GM23338 (cell line): Measurements from ENCODE around the gene RTN4RL2. TPM values are rescaled to one million over a fixed set of nuclear protein-coding genes. Genes with fewer than 3 reads are reported as not detected.
A peak's percentile ranks its signal among the peaks of the same experiment; 100 is the strongest.

Experiments
- ATAC-seq: fragments of 200-7000 bp; cut with Tn5 transposase; 3 replicates; pipeline ENCODE4 v1.9.1; 2020
- DNase-seq: peaks from one replicate; pipeline ENCODE4 v3.0.0-alpha.2; 2015; ENCODE audit warnings: low spot score
- H2AFZ ChIP-seq: fragments of 200-600 bp; sonication (generic); 2 replicates; pipeline ENCODE4 v1.8.0; 2016; ENCODE audit warnings: antibody characterized with exemption, mild to moderate bottlenecking, moderate library complexity
- H3F3A ChIP-seq: fragments of 200-600 bp; sonication (generic); replicated peaks from 2 replicates; pipeline ENCODE4 v1.8.0; 2017; ENCODE audit warnings: antibody characterized with exemption, mixed run types, low read depth
- H3K27ac ChIP-seq: fragments of 200-600 bp; sonication (generic); 2 replicates; pipeline ENCODE4 v1.6.1; 2016; ENCODE audit warnings: low read depth
- H3K27me3 ChIP-seq: fragments of 200-600 bp; sonication (generic); 2 replicates; pipeline ENCODE4 v1.8.0; 2016; ENCODE audit warnings: mild to moderate bottlenecking, mixed run types, moderate library complexity; ENCODE audit not compliant: insufficient read depth
- H3K36me3 ChIP-seq: fragments of 200-600 bp; sonication (generic); 2 replicates; pipeline ENCODE4 v1.8.0; 2016; ENCODE audit warnings: mild to moderate bottlenecking; ENCODE audit not compliant: insufficient read depth
- H3K4me1 ChIP-seq: fragments of 200-600 bp; sonication (generic); 2 replicates; pipeline ENCODE4 v1.8.0; 2016; ENCODE audit warnings: mild to moderate bottlenecking, moderate library complexity; ENCODE audit not compliant: insufficient read depth
- H3K4me2 ChIP-seq: fragments of 200-600 bp; sonication (generic); 2 replicates; pipeline ENCODE4 v1.7.1; 2017; ENCODE audit warnings: mixed run types
- H3K4me3 ChIP-seq: fragments of 200-600 bp; sonication (generic); 2 replicates; pipeline ENCODE4 v1.6.1; 2016; ENCODE audit warnings: mixed run types
- H3K79me2 ChIP-seq: fragments of 200-600 bp; sonication (generic); replicated peaks from 2 replicates; pipeline ENCODE4 v1.8.0; 2017; ENCODE audit warnings: mild to moderate bottlenecking; ENCODE audit not compliant: insufficient read depth
- H3K9me2 ChIP-seq: fragments of 200-600 bp; sonication (generic); 2 replicates; pipeline ENCODE4 v1.8.0; 2017; ENCODE audit not compliant: insufficient read depth
- H4K20me1 ChIP-seq: fragments of 200-600 bp; sonication (generic); replicated peaks from 2 replicates; pipeline ENCODE4 v1.8.0; 2017; ENCODE audit warnings: mild to moderate bottlenecking; ENCODE audit not compliant: insufficient read depth
- H3K27ac Mint-ChIP-seq: 2 replicates; pipeline ENCODE4 v1.8.0; 2020; ENCODE audit warnings: inconsistent platforms, mild to moderate bottlenecking, moderate library complexity, mixed read lengths
- H3K27me3 Mint-ChIP-seq: 3 replicates; pipeline ENCODE4 v1.8.0; 2022; ENCODE audit warnings: low read depth, mild to moderate bottlenecking, moderate library complexity, mixed read lengths, inconsistent platforms; ENCODE audit not compliant: insufficient read depth, poor library complexity
- H3K36me3 Mint-ChIP-seq: 3 replicates; pipeline ENCODE4 v1.8.0; 2021; ENCODE audit warnings: low read depth, mild to moderate bottlenecking, inconsistent platforms, moderate library complexity, mixed read lengths
- H3K4me1 Mint-ChIP-seq: 3 replicates; pipeline ENCODE4 v1.8.0; 2020; ENCODE audit warnings: mild to moderate bottlenecking, inconsistent platforms, mixed read lengths
- H3K4me3 Mint-ChIP-seq: 3 replicates; pipeline ENCODE4 v1.8.0; 2021; ENCODE audit warnings: moderate library complexity, mild to moderate bottlenecking, inconsistent platforms, mixed read lengths
- H3K9me3 Mint-ChIP-seq: 3 replicates; pipeline ENCODE4 v1.8.0; 2020; ENCODE audit warnings: moderate library complexity, mild to moderate bottlenecking, inconsistent platforms, mixed read lengths
- CREB1 ChIP-seq: fragments of 250-450 bp; sonication (Bioruptor Pico); IDR thresholded peaks from 2 replicates; pipeline ENCODE4 v1.5.0; 2020; ENCODE audit warnings: low read depth, mild to moderate bottlenecking, moderate library complexity
- EZH2 ChIP-seq: fragments of 200-600 bp; sonication (generic); IDR thresholded peaks from one replicate; pipeline ENCODE4 v1.8.0; 2017; ENCODE audit warnings: antibody characterized with exemption, mild to moderate bottlenecking, low read depth; ENCODE audit not compliant: unreplicated experiment
- EZH2phosphoT487 ChIP-seq: fragments of 200-600 bp; sonication (generic); IDR thresholded peaks from one replicate; pipeline ENCODE4 v1.8.1; 2018; ENCODE audit warnings: antibody characterized with exemption; ENCODE audit not compliant: unreplicated experiment
- JUNB ChIP-seq: IDR thresholded peaks from one replicate; pipeline ENCODE4 v1.6.1; 2016; ENCODE audit warnings: antibody characterized with exemption; ENCODE audit not compliant: unreplicated experiment
- NANOG ChIP-seq: IDR thresholded peaks from 2 replicates; pipeline ENCODE4 v1.6.1; 2016; ENCODE audit warnings: antibody characterized with exemption, borderline replicate concordance
- POLR2AphosphoS5 ChIP-seq: IDR thresholded peaks from 2 replicates; pipeline ENCODE4 v1.6.1; 2016; ENCODE audit warnings: antibody characterized with exemption, low read depth
- STAT1 ChIP-seq: IDR thresholded peaks from one replicate; pipeline ENCODE4 v1.6.1; 2016; ENCODE audit warnings: antibody characterized with exemption; ENCODE audit not compliant: unreplicated experiment
- ZNF114 ChIP-seq: fragments of 250-450 bp; sonication (Bioruptor Pico); IDR thresholded peaks from 2 replicates; pipeline ENCODE4 v1.5.0; 2020; ENCODE audit warnings: mild to moderate bottlenecking, moderate library complexity
- ZNF331 ChIP-seq: fragments of 250-450 bp; sonication (Bioruptor Pico); IDR thresholded peaks from 2 replicates; pipeline ENCODE4 v1.5.0; 2020; ENCODE audit warnings: low read depth, mild to moderate bottlenecking, moderate library complexity
- polyA plus RNA-seq: library from polyadenylated mRNA; unstranded; fragments of >200 nt; fragmentation: Nextera tagmentation; extraction: Ambion mirVana; gene quantifications from 2 replicates; pipeline ENCODE4 v1.2.1, GENCODE V29; 2016
- total RNA-seq: library from RNA; depleted of rRNA; stranded (reverse); fragments of >200 nt; shearing (Covaris generic); gene quantifications from 2 replicates; pipeline ENCODE4 v1.2.3, GENCODE V29; 2014
- TF ChIP-seq, protein P1 (sequence below): IDR thresholded peaks from 2 replicates; pipeline ENCODE4 v1.6.1; 2016; ENCODE audit warnings: antibody characterized with exemption
- TF ChIP-seq, protein P2 (sequence below), 2 experiments: fragments of 200-600 bp in 1 of 2; sonication (generic) in 1 of 2; conservative IDR thresholded peaks; 2 replicates each; pipeline versions ENCODE4 v1.5.1 to v1.6.1; 2016 to 2017; ENCODE audit warnings: antibody characterized with exemption in 2 of 2, low read depth in 2 of 2, mild to moderate bottlenecking in 2 of 2, moderate library complexity in 1 of 2
- TF ChIP-seq, protein P3 (sequence below): IDR thresholded peaks from one replicate; pipeline ENCODE4 v1.6.1; 2018; ENCODE audit warnings: antibody characterized with exemption; ENCODE audit not compliant: unreplicated experiment
- TF ChIP-seq, protein P4 (sequence below): fragments of 250-450 bp; sonication (Bioruptor Pico); IDR thresholded peaks from 2 replicates; pipeline ENCODE4 v1.5.0; 2020; ENCODE audit warnings: mild to moderate bottlenecking, moderate library complexity

RTN4RL2 gene
- total and polyA plus RNA-seq, 2 experiments from 2014 or later, result 13.9 to 15.9 TPM

DNA sequence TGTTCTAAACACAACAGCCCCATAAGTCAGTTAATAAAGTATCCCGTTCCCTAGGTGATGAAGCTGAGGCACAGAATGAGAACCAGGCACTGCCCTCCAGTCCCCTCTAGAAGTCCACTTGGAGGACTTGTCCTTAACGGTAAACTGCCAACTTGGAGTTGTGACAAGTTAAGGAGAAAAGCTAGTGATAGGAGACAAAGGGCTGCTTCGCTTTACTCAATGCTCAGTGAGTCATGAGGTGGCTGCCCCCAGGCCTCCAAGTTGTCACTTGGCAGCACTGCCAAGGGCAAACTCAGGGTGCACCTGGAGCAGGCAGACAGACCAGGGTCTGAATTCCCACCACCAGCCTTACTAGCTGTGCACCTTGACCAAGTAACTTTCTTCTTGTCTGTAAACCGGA, 41.6 kb downstream of the RTN4RL2 start:
- ATAC-seq (no peak), DNase-seq (no peak)
- Histone ChIP-seq H2AFZ (no peak overlapping the region), H3K4me3 (no peak overlapping the region), H3K9me2 (no peaks in the 10 kb centered on the region), H4K20me1 (peaks cover 15% of the 10 kb centered on the region), H3K4me1 (peaks cover 31% of the 10 kb centered on the region), H3K27ac (no peak overlapping the region), H3K36me3 (no peaks in the 10 kb centered on the region), H3F3A (peaks cover 14% of the 10 kb centered on the region), H3K4me2 (no peak overlapping the region), H3K27me3 (no peaks in the 10 kb centered on the region), H3K79me2 (peaks cover 28% of the 10 kb centered on the region)
- TF ChIP-seq, protein P1, sequence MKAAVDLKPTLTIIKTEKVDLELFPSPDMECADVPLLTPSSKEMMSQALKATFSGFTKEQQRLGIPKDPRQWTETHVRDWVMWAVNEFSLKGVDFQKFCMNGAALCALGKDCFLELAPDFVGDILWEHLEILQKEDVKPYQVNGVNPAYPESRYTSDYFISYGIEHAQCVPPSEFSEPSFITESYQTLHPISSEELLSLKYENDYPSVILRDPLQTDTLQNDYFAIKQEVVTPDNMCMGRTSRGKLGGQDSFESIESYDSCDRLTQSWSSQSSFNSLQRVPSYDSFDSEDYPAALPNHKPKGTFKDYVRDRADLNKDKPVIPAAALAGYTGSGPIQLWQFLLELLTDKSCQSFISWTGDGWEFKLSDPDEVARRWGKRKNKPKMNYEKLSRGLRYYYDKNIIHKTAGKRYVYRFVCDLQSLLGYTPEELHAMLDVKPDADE, result no peak
- no peak for TF ChIP-seq ZNF331 (CRISPR knock-in tag)
- no peak for TF ChIP-seq CREB1 (CRISPR knock-in tag)
- no peak for TF ChIP-seq NANOG
- no peak for TF ChIP-seq EZH2phosphoT487
- TF ChIP-seq, protein P2, sequence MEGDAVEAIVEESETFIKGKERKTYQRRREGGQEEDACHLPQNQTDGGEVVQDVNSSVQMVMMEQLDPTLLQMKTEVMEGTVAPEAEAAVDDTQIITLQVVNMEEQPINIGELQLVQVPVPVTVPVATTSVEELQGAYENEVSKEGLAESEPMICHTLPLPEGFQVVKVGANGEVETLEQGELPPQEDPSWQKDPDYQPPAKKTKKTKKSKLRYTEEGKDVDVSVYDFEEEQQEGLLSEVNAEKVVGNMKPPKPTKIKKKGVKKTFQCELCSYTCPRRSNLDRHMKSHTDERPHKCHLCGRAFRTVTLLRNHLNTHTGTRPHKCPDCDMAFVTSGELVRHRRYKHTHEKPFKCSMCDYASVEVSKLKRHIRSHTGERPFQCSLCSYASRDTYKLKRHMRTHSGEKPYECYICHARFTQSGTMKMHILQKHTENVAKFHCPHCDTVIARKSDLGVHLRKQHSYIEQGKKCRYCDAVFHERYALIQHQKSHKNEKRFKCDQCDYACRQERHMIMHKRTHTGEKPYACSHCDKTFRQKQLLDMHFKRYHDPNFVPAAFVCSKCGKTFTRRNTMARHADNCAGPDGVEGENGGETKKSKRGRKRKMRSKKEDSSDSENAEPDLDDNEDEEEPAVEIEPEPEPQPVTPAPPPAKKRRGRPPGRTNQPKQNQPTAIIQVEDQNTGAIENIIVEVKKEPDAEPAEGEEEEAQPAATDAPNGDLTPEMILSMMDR (conservative IDR thresholded peaks at IDR 0.05; ENCODE audit: low read depth in 2 of 2), result no peak
- no peak for TF ChIP-seq POLR2AphosphoS5
- TF ChIP-seq EZH2, result no peak
- TF ChIP-seq, protein P3, sequence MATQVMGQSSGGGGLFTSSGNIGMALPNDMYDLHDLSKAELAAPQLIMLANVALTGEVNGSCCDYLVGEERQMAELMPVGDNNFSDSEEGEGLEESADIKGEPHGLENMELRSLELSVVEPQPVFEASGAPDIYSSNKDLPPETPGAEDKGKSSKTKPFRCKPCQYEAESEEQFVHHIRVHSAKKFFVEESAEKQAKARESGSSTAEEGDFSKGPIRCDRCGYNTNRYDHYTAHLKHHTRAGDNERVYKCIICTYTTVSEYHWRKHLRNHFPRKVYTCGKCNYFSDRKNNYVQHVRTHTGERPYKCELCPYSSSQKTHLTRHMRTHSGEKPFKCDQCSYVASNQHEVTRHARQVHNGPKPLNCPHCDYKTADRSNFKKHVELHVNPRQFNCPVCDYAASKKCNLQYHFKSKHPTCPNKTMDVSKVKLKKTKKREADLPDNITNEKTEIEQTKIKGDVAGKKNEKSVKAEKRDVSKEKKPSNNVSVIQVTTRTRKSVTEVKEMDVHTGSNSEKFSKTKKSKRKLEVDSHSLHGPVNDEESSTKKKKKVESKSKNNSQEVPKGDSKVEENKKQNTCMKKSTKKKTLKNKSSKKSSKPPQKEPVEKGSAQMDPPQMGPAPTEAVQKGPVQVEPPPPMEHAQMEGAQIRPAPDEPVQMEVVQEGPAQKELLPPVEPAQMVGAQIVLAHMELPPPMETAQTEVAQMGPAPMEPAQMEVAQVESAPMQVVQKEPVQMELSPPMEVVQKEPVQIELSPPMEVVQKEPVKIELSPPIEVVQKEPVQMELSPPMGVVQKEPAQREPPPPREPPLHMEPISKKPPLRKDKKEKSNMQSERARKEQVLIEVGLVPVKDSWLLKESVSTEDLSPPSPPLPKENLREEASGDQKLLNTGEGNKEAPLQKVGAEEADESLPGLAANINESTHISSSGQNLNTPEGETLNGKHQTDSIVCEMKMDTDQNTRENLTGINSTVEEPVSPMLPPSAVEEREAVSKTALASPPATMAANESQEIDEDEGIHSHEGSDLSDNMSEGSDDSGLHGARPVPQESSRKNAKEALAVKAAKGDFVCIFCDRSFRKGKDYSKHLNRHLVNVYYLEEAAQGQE, result no peak
- TF ChIP-seq STAT1, result no peak
- TF ChIP-seq, protein P4, sequence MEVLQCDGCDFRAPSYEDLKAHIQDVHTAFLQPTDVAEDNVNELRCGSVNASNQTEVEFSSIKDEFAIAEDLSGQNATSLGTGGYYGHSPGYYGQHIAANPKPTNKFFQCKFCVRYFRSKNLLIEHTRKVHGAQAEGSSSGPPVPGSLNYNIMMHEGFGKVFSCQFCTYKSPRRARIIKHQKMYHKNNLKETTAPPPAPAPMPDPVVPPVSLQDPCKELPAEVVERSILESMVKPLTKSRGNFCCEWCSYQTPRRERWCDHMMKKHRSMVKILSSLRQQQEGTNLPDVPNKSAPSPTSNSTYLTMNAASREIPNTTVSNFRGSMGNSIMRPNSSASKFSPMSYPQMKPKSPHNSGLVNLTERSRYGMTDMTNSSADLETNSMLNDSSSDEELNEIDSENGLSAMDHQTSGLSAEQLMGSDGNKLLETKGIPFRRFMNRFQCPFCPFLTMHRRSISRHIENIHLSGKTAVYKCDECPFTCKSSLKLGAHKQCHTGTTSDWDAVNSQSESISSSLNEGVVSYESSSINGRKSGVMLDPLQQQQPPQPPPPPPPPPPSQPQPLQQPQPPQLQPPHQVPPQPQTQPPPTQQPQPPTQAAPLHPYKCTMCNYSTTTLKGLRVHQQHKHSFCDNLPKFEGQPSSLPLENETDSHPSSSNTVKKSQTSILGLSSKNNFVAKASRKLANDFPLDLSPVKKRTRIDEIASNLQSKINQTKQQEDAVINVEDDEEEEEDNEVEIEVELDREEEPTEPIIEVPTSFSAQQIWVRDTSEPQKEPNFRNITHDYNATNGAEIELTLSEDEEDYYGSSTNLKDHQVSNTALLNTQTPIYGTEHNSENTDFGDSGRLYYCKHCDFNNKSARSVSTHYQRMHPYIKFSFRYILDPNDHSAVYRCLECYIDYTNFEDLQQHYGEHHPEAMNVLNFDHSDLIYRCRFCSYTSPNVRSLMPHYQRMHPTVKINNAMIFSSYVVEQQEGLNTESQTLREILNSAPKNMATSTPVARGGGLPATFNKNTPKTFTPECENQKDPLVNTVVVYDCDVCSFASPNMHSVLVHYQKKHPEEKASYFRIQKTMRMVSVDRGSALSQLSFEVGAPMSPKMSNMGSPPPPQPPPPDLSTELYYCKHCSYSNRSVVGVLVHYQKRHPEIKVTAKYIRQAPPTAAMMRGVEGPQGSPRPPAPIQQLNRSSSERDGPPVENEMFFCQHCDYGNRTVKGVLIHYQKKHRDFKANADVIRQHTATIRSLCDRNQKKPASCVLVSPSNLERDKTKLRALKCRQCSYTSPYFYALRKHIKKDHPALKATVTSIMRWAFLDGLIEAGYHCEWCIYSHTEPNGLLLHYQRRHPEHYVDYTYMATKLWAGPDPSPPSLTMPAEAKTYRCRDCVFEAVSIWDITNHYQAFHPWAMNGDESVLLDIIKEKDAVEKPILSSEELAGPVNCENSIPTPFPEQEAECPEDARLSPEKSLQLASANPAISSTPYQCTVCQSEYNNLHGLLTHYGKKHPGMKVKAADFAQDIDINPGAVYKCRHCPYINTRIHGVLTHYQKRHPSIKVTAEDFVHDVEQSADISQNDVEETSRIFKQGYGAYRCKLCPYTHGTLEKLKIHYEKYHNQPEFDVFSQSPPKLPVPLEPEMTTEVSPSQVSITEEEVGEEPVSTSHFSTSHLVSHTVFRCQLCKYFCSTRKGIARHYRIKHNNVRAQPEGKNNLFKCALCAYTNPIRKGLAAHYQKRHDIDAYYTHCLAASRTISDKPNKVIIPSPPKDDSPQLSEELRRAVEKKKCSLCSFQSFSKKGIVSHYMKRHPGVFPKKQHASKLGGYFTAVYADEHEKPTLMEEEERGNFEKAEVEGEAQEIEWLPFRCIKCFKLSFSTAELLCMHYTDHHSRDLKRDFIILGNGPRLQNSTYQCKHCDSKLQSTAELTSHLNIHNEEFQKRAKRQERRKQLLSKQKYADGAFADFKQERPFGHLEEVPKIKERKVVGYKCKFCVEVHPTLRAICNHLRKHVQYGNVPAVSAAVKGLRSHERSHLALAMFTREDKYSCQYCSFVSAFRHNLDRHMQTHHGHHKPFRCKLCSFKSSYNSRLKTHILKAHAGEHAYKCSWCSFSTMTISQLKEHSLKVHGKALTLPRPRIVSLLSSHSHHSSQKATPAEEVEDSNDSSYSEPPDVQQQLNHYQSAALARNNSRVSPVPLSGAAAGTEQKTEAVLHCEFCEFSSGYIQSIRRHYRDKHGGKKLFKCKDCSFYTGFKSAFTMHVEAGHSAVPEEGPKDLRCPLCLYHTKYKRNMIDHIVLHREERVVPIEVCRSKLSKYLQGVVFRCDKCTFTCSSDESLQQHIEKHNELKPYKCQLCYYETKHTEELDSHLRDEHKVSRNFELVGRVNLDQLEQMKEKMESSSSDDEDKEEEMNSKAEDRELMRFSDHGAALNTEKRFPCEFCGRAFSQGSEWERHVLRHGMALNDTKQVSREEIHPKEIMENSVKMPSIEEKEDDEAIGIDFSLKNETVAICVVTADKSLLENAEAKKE (CRISPR knock-in tag), result no peak
- no peak for TF ChIP-seq JUNB
- TF ChIP-seq ZNF114 (CRISPR knock-in tag), result no peak
- Mint-ChIP-seq H3K9me3 (no peaks in the 10 kb centered on the region), H3K4me3 (no peak overlapping the region), H3K27ac (peak overlapping the region; percentile 74; the same call in 1 of the 2 replicates), H3K27me3 (peaks cover 16% of the 10 kb centered on the region), H3K36me3 (peaks cover 56% of the 10 kb centered on the region), H3K4me1 (peaks cover 50% of the 10 kb centered on the region)
